Breast epithelium (tissue), 4 donors: ENCODE results near the gene KRT86. TPM values are rescaled to one million over a fixed set of nuclear protein-coding genes. Genes with fewer than 3 reads are reported as not detected.

Source experiments
- DNase-seq, 2 donors: peaks; one replicate each; pipeline ENCODE4 v3.0.0-alpha.2; 2019; ENCODE audit warnings: low spot score in 2 of 2
- H3K27ac ChIP-seq, 2 donors: fragments of 200-600 bp; sonication (generic) in 1 of 2; one replicate each; pipeline ENCODE4 v1.5.1; 2016 to 2019; ENCODE audit warnings: mild to moderate bottlenecking in 1 of 2
- H3K27me3 ChIP-seq, 2 donors: fragments of 200-600 bp; sonication (generic) in 1 of 2; one replicate each; pipeline versions ENCODE4 v1.5.1 to v1.6.0; 2017 to 2019; ENCODE audit warnings: control low read depth in 1 of 2, mild to moderate bottlenecking in 1 of 2
- H3K36me3 ChIP-seq: fragments of 200-600 bp; one replicate; pipeline ENCODE4 v1.5.1; 2019
- H3K4me1 ChIP-seq, 2 donors: fragments of 200-600 bp; sonication (generic); one replicate each; pipeline ENCODE4 v1.5.1; 2016 to 2019; ENCODE audit warnings: control low read depth in 1 of 2
- H3K4me3 ChIP-seq, 3 donors: fragments of 200-600 bp; sonication (generic); 1 replicate in 2 of 3; 2 replicates in 1 of 3; pipeline ENCODE4 v1.5.1; 2016 to 2019; ENCODE audit warnings: mild to moderate bottlenecking in 3 of 3, moderate library complexity in 2 of 3
- H3K9me3 ChIP-seq, 2 donors: fragments of 200-600 bp; sonication (generic) in 1 of 2; one replicate each; pipeline ENCODE4 v1.5.1; 2016 to 2019; ENCODE audit warnings: control low read depth in 1 of 2
- CTCF ChIP-seq, 3 donors: fragments of 450-650 bp; IDR thresholded peaks; one replicate each; pipeline ENCODE4 v1.5.1; 2016 to 2017; ENCODE audit warnings: antibody characterized with exemption in 3 of 3, mild to moderate bottlenecking in 3 of 3, moderate library complexity in 3 of 3
- POLR2A ChIP-seq: fragments of 450-650 bp; IDR thresholded peaks from one replicate; pipeline ENCODE4 v1.6.1; 2016; ENCODE audit warnings: antibody characterized with exemption, mild to moderate bottlenecking, moderate library complexity
- POLR2AphosphoS5 ChIP-seq, 3 donors: sonication (generic); formaldehyde crosslinking; IDR thresholded peaks; one replicate each; pipeline ENCODE4 v1.6.1; 2017; ENCODE audit warnings: antibody characterized with exemption in 3 of 3
- intact Hi-C: fragments of 100-400 bp; cut with DNase I; formaldehyde crosslinking; loops from one replicate; pipeline ENCODE4 v1.15.1; 2023; ENCODE audit warnings: low total_unique reads
- total RNA-seq, 3 donors: library from RNA; depleted of rRNA; stranded (reverse); fragments of >200 nt; gene quantifications; one replicate each; pipeline ENCODE4 v1.1.0, GENCODE V29; 2016

Gene KRT86
- total RNA-seq, 3 donors from 2014 or later: 0.66 to 2.2 TPM; not detected in 1

GRCh38 chr12:52246720-52247621 lies 27.5 kb upstream of the KRT86 start:
- TF ChIP-seq POLR2A (no peak), CTCF (IDR thresholded peaks at IDR 0.05) (no peak), POLR2AphosphoS5 (IDR thresholded peaks at IDR 0.05) (peak; percentile 30 to 42 (median 35))
- peak in 1 of 2 donors; percentile 67 for DNase-seq
- Histone ChIP-seq H3K4me3 (no peak overlapping the region), H3K36me3 (no peaks in the 10 kb centered on the region), H3K27ac (peak overlapping the region; percentile 97 to 98), H3K9me3 (no peaks in the 10 kb centered on the region), H3K27me3 (no peaks in the 10 kb centered on the region), H3K4me1 (peaks cover 23 to 59% of the 10 kb centered on the region in 2 donors)
- intact Hi-C loops: no loop called here

- Histone ChIP-seq H3K9me3 (no peaks in the 10 kb centered on the region), H3K4me3 (no peak overlapping the region), H3K36me3 (no peaks in the 10 kb centered on the region), H3K4me1 (peaks cover 14 to 50% of the 10 kb centered on the region in 2 donors), H3K27ac (peak overlapping the region; percentile 97 to 98), H3K27me3 (no peaks in the 10 kb centered on the region)
- intact Hi-C loops: no loop called here
- peak in 1 of 2 donors; percentile 48 for DNase-seq
- TF ChIP-seq CTCF (IDR thresholded peaks at IDR 0.05) (no peak), POLR2A (no peak), POLR2AphosphoS5 (IDR thresholded peaks at IDR 0.05) (peak in 2 of 3 donors; percentile 6 to 64)
These were observed 26.6 kb upstream of the KRT86 start for GRCh38 chr12:52247622-52248540.

- Histone ChIP-seq H3K4me3 (no peak overlapping the region), H3K27me3 (no peaks in the 10 kb centered on the region), H3K4me1 (peaks cover 11 to 45% of the 10 kb centered on the region in 2 donors), H3K36me3 (no peaks in the 10 kb centered on the region), H3K27ac (peak overlapping the region; percentile 97 to 98), H3K9me3 (no peaks in the 10 kb centered on the region)
- peak; percentile 92 to 94 for DNase-seq
- TF ChIP-seq POLR2AphosphoS5 (IDR thresholded peaks at IDR 0.05) (peak; percentile 47 to 84 (median 57)), CTCF (IDR thresholded peaks at IDR 0.05) (no peak), POLR2A (no peak)
- intact Hi-C loops: no loop called here
These were observed 25.6 kb upstream of the KRT86 start for GRCh38 chr12:52248541-52249461.

GRCh38 chr12:52249511-52250047 lies 24.9 kb upstream of the KRT86 start:
- peak overlapping the region; percentile 97 to 98 for H3K27ac ChIP-seq
- DNase-seq: peak in 1 of 2 donors; percentile 32
- intact Hi-C loops: no loop called here

More at GRCh38 chr12:52249511-52250047, 24.9 kb upstream of the KRT86 start:
- Histone ChIP-seq H3K4me1 (peaks cover 3 to 39% of the 10 kb centered on the region in 2 donors), H3K4me3 (no peak overlapping the region), H3K36me3 (no peaks in the 10 kb centered on the region), H3K9me3 (no peaks in the 10 kb centered on the region), H3K27me3 (no peaks in the 10 kb centered on the region)
- TF ChIP-seq POLR2AphosphoS5 (IDR thresholded peaks at IDR 0.05) (no peak), POLR2A (no peak), CTCF (IDR thresholded peaks at IDR 0.05) (no peak)
